NCI-H510A treated with DMSO at 0.1 percent for 48 hours (cell line): ENCODE data around the gene METTL16.

Experiments
- DNase-seq: peaks from one replicate; lab custom pipeline; 2025; lab: John Stamatoyannopoulos, UW

METTL16 gene

DNA sequence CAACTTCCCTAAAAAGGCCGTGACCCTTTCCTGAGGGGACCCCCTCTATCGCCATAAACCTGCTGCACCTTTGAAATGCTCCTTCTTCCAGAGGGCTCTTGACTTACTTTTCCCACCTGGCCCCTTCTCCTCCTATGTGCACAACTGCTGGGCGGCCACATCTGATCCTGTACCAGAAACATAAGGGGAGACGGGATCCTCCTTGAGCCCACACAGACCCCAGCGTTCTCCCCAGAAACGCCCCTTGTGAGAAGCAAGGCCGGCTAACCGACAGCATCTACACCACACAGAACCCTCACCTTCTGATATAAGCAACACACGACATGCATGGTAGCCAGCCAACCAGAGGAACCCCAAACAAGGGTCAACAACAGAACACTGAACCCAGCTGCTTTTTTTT lies 96.6 kb downstream of the METTL16 start:
- DNase-seq = no peak

DNA sequence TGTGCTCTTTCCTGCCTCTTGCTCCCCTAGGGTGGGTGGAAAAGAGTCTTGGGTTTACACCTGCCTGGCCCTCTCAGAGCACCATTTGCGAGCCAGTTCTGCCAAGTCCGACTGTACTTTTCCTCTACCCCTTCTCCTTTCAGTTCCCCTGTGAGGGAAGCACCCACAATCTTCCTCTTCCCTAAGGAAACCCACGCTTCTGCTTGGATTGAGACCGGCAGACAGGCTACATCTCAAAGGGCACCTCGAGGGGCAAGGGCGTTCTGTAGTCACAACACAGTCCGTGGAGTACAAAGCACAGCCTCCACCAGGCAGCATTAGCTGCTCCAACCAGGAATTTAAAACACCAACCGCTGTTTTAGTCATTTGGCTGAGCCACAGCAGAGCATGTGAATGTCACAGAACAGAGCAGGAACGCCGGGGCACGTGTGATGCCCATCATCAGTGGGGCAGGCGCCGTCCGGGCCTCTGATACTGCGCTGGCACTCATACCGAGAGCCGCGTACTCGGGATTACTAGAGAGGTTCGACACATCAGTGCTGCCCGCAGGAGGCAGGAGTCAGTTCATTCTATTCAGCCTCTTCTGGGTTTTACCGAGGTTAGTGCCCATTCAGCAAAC lies 97.1 kb downstream of the METTL16 start:
- no peak for DNase-seq

DNA sequence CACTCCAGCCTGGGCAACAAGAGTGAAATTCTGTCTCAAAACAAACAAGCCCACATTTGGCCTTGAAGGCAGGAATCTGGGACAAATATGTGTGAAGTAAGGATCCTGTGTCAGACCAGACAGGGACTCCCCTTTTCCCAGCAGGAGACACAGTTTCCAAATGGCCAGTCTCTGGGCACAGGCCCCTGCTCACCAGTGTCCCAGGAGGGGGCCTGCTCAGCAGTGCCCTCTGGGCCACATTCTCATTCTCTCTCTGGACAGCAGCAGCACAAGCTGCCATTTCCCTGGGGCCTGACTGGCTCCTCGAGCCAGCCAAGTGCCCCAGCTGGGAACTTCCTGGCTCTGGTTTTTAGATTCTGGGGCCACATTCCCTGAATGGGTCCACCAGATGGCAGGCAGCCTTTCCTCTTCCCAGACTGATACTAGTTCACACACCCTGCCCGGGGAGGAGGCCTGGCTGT lies 99.1 kb downstream of the METTL16 start:
- no peak for DNase-seq

DNA sequence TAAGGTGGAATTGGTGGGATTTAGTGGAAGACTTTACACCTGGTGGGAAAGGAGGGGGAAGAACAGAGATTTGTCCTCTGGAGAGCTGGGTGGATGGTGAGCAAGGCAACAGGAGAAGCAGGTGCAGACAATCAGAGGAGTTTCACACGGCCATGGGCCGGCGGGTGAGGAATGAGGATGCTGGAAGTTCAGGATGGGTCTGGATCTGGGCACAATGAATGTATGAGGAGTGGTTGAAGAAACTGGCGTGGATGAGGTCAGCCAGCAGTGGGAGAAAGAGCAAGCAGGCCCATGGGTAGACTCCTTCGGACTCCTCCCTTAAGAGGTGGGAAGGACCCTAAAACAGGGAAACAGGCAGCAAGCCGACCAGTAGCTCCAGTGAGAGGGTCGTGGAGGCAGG lies 100.7 kb downstream of the METTL16 start:
- no peak for DNase-seq

DNA sequence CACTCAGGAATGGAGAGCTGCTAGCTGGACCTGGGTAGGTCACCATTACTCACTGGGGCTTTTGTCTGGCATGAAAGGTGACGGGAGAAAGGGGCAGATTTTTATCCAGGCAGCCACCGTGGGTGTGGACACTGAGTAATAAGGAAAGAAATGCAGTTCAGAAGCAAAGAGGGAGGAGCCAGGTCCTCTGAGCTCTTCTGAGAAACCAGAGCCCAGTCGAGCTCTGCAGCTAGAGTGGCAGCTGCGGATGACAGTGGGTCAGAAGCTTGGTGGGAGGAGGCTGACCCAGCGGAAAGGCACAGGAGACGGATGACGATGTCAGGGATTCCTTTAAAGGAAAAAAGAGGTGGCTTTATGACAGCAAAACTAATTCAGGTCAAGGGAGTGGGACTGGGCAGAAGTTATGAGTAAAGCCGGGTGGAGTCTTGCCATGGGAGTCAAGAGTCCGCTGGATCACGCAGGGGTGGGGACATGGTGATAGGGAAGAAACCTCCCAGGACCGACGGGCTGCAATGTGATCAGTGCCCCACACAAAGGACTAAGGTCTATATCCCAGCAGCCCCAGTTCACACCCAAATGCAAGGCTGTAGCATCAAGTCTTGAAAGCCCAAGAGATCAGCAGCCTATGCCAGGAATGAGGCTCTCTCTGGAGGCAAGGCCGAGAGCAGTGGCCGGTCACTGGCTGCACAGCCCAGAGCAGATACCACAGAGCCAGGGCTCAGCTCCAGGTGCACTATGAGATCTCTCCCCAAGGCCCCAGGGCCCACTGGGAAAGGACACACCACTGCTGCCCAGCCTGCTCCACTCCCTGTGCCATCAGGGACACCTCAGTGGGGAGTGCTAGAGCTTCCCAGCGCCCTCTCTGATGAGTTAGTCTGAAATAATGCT lies 104.5 kb downstream of the METTL16 start:
- no peak for DNase-seq

DNA sequence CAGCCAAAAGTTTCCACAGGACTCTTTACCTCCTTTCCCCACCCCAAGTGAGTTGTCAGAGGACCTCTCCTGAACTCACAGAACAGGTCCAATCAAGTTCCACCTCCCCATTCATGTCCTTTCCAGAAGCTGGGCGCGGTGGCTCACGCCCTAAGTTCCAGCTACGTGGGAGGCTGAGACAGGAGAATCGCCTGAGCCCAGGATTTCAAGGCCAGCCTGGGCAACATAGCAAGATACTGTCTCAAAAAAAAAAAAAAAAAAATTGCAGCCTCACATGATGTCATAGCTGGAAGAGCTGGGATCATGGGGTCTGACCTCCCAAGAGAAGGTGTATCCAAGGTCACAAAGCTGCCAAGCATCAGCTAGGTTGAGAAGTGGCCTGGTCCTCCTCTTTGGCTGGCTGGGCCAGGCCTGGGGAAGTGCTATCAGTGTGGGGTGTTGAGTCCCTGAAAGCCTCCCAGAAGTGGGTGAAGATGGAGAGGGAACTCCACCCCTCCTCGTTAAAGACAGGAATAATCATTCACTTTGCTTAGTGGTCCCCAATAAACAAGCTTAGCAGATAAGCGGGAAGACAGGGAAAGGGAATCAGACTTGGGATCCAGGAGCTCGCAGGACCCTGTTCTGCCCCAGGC lies 105.3 kb downstream of the METTL16 start:
- DNase-seq = no peak

DNA sequence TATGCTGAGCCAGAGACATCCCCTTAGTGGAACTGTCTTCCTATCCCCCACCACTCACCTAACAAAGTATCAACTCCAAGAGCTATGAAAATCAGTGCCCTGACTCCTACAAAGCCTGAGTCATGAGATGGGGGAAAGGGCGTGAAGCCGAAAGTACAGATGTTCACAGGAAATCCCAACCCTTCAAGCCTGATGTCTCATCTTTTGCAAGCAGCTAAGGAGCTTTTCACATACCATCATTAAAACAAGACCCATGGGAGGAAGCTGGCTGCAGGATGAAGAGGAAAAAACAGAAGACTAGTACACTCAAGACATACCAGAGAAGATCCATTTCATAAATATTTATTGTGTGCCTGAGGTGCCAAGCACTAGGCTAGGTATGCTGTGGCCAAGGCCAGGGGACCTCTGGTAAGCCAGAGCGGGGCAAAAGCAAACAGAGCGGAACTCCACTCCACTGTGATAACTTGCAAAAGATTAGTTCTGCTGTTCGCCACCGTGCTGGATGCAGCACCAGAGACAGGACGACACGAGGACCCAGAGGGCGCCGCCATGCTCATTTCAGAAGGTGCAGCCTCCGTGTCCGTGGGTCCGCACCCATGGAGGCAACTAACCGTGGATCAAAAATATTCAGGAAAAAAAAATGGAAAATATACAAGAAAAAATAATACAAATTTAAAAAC lies 106.3 kb downstream of the METTL16 start:
- no peak for DNase-seq

DNA sequence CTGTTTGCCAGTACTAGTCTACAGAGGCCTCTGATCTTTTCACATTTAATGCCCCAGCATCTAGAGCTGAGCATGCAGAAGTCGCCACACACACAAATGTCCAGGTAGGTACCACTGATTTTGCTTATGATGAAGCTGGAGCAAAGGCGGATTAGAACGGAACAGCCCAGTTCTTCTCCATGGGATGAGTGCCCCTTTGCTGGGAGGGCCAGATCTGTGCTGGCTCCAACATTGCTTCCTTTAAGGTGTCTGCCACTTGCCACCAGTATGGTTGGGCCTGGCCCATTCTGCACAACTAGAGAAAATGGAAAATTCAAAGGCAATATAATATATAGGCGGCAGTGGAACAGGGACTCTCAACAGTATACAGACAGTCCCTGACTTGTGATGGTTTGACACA lies 108.6 kb downstream of the METTL16 start:
- DNase-seq = no peak

DNA sequence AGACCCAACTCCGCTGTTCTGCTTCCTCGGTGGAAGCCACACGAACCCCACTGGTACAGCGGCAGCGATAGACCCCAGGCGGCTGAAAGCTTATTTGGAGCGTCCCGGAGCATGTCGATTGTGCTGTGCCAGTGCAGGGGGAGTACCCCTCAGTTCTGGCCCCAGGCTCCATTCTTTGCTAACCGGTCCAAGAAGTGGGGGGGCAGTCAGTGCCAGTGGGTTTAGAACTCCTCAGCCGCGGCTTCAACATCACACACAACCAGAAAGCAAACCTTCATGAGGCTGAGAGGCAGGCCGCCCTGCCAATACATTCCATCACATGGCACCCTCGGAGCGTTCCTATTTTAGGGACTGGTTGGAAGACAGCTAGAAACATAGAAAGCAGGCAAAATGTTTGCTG lies 109.1 kb downstream of the METTL16 start:
- no peak for DNase-seq

DNA sequence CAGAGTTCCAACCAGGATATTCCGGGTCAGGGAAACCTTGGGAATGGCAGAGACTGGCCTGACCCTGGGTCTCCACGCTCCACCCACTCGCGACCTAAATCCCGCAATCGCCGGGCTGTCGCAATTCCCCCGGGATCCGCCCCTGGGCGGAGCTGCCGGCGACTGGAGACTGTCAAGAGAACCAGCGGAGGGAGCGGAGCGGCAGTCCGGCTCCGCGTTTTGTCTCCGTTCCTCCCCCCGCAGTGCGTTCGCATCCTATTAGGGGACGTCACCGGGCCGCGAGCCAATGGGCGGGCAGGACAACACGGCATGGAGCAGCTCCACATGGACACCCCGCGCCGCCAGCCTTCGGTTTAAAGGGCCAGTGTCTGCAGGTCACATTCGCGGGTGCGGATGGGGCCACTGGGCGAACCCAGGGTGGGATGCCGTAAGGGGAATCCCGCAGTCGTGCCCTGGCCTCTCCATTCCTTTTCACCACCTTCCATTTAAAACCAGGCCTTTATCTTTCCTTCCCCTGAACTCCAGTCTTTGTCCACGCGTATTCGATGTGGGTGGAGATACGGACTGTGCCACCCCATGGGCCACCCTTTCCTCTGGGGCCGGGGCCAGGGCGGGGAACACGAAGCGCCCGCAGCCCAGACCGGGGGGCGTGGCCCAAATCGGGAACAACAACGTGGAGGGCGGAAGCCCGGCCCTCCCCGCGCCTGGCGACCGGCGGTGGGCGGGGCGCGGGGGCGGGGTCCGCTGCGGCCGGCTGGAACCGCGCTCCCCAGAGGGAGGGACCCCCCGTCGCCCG lies 110.1 kb downstream of the METTL16 start:
- DNase-seq = peak; percentile 93

DNA sequence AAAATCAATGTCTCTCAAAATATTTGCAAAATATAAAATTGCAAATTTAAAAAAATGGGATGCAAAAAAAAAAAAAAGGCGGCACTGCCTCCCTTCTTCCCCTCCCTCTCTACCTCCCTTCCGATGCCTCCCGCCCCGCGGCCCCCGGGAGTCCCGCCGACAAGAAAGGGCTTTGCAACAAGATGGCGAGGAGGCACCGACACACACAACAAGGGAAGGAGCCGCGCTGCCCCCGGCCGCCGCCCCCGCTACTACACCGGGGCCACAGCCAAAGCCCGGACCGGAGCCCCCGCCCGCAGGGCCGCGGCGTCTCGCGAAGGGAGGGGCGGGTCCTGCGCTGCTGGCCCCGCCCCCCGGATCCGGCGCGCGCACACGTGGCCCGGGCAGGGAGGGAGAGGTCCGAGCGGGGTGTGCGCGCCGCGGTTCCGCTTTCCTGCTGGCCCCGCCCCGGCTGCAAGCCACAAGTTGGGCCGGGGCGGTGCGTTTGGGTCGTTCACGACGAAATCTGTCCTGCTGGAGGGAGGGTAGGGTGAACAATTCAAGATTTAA lies 110.7 kb downstream of the METTL16 start, which contains the start of gene MNT:
Gene MNT (minus strand): TSS at position 184 of the 549 bp plus-strand sequence. CDS start 348 bp downstream, outside the sequence.
- DNase-seq = peak; percentile 93

DNA sequence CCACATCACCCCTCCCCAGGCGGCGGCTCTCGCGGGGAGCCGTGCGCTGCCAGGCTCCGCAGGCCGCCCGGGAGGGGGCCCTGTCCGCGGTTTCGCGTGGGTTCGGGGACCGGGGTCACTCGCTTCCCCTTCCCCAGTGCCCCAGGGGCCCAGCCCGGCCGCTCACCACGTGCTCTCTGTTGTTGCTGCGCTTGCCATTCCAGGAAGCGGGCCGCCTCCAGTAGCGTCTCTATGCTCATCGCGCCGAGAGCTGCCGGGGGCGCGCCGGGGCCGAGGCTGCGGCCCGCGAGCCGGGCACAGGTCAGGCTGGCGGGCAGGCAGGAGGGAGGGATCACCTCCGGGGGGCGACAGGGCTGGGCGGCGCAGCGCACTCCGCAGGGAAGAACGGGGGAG lies 111.2 kb downstream of the METTL16 start:
- DNase-seq = no peak

DNA sequence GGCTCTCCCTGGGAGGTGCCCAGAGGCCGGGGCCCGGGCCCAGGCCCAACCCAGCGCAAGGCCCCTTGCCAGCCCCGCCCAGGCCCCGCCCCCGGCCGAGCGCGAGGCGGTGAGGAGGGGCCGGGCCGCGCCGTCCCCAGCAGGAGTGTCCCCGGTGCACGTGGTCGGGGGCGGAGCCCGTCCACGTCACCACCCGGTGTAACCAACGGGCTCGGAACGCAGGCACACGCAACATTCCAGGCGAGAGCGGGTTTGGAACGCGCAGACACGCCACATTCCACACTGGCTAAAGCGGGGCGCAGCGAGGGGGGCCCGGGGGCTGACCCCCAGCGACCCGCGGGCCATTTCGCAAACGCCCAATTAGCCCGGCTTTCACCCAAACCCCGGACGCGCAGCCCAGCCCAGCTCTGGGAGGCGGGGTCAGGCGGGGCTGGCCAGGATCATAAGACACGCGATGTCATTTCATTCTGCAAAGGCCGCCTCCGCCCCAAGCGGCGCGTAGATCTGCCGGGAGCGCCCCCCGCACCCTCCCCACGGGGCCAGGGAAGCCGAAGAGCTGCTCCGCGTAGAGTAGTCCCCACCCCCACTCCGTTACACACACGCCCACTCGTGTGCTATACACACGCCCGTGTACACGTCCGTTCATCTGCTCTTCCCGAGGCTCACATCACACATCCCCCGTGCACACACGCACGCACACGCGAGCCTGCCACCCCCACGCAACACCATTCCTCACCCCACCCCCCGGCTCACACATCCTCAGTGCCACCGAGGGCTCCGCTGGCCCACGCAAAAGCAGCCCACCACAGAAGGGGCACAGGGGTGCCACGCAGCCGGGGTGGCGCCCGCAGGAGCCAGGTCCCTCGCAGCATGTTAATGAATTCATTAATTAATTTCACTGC lies 111.9 kb downstream of the METTL16 start:
- peak; percentile 77 for DNase-seq

DNA sequence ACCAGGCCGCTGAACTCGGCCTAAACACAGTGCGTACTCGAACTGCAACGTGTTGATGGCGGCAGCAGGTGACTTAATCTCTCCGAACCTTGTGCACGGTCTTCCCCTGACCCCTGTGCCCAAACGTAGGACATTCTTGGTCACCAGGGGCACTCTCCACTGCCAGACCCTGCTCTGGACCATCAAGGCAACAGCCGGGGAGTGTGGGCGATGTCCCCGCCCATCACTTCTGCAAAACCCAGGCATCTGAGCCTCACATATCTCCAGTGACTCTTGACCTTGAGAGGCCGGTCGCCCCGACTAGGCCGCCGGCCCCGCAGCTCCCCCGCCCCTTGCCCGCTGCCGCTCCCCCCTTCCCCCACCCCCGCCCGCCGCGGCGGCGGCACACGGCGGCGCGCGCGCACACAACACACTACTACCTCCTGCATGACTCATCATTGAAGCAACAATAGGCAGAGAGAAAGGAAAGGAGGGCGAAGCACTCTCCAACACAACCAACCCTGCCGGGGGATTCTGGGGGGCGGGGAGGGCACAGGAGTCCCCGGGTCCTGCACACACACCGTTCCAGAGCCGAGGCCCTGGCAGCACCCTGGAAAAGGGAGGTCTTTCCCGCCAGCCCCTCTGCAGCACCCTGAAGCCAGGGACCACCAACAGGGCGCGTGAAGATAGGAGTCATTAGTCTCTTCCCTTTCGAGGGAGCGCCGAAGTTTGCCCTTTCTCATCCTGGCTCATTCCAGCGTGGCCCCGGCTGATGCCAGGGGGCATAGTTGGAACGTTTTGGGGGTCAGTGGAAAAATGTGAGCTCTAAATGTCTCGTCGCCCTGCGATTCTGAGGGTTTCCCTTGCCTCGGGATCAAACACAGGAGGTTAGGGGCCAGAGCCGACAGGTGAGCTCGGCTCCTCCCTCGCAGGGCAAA lies 112.8 kb downstream of the METTL16 start:
- peak; percentile 40 for DNase-seq

DNA sequence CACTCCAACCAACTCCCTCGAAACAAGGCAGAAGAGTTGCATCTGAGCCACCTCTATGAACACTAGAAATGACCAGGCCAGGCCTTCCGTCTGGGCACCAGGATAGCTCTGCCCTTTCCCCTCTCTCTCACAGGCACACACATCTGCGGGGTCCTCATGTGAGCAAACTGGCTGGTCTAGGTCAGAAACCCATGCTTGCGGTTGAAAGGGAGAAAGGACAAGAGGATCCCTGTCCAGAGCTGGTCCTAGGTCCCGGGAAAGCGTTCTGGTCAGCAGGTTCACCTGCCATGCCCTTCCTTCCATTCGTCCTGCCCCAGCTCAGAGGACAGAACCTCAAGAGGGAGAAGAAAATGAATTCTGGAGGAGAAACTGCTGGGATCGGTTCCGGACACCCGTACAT lies 113.5 kb downstream of the METTL16 start:
- DNase-seq = no peak

DNA sequence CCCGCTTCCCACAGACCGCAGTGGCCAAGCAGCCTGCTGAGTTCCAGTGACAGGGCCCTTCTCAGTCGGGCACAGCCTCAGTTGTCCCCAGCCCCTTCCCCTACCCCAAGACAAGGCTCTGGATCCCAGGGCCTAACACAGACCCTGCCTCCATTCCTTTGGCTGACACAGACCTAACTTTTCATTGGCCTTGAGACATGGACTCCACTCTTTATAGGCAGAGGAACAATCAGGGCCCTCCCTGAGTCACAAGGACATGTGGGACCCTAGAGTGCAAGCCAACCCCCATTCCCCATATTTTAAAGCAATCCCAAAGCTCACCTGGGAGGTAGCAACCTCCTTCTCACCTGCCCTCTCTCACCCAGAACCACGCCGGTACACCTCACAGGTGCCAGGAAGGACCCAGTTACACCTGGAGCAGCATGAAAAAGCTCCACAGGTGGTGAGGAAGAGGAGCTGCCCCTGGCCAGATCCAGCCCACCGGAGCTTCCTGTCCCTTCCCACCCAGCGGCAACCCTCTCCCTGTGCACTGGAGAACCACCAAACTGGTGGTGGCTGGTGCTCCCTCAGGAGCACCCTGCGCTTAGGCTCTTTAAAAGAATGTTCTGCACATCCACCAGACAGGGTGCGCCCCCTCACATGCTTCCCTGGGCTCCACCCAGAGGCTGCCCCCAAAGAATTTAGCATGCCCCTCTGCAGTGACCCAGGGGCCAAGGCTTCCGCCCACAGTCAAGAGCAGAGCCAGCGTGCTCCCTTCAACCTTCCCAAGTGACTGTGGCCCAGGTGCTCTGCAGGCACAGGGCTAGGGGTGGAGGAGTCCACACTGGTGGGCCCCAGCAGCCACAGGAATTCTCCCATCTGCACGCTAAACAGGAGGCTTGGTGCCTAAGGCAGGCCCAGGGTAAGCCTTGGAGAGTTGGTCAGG lies 114.2 kb downstream of the METTL16 start:
- no peak for DNase-seq

DNA sequence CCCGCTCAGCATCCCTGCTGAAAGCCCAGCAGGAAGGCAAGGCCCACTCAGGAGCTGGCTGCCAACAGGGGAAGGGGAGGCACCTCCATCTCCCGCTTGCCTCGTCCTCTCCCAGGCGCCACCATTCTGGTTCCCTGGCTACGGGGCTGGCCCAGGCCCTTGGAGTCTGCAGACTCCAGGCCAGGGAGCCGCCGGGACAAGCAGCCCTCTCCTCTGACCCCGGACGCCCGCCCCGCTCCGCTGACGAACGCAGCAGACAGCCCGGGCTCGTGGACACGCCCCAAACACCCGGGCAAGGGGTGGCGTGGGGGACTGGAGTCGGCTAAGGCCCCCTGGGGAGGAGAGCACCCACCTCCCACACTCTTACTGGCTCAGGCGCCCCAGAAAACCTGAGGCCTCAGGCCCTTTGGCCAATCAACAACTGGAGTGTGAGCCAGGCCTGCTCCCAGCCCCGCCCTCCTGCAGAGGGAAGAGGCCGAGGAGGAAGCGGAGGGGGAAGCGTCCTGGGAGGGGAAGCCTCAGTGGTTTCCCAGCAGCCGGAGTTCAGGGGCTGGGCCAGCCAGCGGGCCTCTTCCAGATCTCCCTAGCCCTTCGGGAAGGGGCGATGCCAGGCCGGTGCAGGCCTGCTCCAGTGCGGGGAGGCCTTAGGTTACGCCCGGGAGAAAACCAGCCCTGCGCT lies 115.0 kb downstream of the METTL16 start:
- DNase-seq = peak; percentile 79
